Measurements from ENCODE around the gene SPP2.

- TF ChIP-seq, protein P1, sequence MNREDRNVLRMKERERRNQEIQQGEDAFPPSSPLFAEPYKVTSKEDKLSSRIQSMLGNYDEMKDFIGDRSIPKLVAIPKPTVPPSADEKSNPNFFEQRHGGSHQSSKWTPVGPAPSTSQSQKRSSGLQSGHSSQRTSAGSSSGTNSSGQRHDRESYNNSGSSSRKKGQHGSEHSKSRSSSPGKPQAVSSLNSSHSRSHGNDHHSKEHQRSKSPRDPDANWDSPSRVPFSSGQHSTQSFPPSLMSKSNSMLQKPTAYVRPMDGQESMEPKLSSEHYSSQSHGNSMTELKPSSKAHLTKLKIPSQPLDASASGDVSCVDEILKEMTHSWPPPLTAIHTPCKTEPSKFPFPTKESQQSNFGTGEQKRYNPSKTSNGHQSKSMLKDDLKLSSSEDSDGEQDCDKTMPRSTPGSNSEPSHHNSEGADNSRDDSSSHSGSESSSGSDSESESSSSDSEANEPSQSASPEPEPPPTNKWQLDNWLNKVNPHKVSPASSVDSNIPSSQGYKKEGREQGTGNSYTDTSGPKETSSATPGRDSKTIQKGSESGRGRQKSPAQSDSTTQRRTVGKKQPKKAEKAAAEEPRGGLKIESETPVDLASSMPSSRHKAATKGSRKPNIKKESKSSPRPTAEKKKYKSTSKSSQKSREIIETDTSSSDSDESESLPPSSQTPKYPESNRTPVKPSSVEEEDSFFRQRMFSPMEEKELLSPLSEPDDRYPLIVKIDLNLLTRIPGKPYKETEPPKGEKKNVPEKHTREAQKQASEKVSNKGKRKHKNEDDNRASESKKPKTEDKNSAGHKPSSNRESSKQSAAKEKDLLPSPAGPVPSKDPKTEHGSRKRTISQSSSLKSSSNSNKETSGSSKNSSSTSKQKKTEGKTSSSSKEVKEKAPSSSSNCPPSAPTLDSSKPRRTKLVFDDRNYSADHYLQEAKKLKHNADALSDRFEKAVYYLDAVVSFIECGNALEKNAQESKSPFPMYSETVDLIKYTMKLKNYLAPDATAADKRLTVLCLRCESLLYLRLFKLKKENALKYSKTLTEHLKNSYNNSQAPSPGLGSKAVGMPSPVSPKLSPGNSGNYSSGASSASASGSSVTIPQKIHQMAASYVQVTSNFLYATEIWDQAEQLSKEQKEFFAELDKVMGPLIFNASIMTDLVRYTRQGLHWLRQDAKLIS (CRISPR knock-in tag; IDR thresholded peaks at IDR 0.05): no peak
- no peak for TF ChIP-seq USF2 (CRISPR knock-in tag; IDR thresholded peaks at IDR 0.05)
- TF ChIP-seq ZFX (CRISPR knock-in tag; IDR thresholded peaks at IDR 0.05): no peak
- no peak for TF ChIP-seq USF1 (CRISPR knock-in tag; IDR thresholded peaks at IDR 0.05)
- no peak for TF ChIP-seq PCBP1 (IDR thresholded peaks at IDR 0.05; ENCODE audit: low read depth, low read length, poor library complexity, severe bottlenecking)
- no peak for TF ChIP-seq TCF3 (CRISPR knock-in tag; IDR thresholded peaks at IDR 0.05)
- no peak for TF ChIP-seq CTCF (IDR thresholded peaks at IDR 0.05 in 2 of 3, conservative IDR thresholded peaks at IDR 0.05 in 1 of 3; ENCODE audit: insufficient read depth in 2 of 3, low read depth in 1 of 3, low read length in 3 of 3)
- TF ChIP-seq ZFP30 (CRISPR knock-in tag; IDR thresholded peaks at IDR 0.05; ENCODE audit: borderline replicate concordance): no peak
- TF ChIP-seq TRIM24 (IDR thresholded peaks at IDR 0.05): no peak
- TF ChIP-seq SRSF9 (IDR thresholded peaks at IDR 0.05; ENCODE audit: borderline replicate concordance, low read depth, low read length): no peak
- no peak for TF ChIP-seq FOXM1 (IDR thresholded peaks at IDR 0.05; ENCODE audit: low read depth)
- no peak for TF ChIP-seq FOXM1 (CRISPR knock-in tag; IDR thresholded peaks at IDR 0.05; ENCODE audit: low read depth)
- no peak for TF ChIP-seq FOXO4 (CRISPR knock-in tag; IDR thresholded peaks at IDR 0.05)
- TF ChIP-seq FOXJ3 (CRISPR knock-in tag; IDR thresholded peaks at IDR 0.05): no peak
- no peak for TF ChIP-seq ZNF592 (IDR thresholded peaks at IDR 0.05)
Measured at GRCh38 chr2:234075518-234075915, 25.0 kb downstream of the SPP2 start.

All from K562 (cell line).